Measurements from ENCODE around the gene TMEM40. TPM values are rescaled to one million over a fixed set of nuclear protein-coding genes. Genes with fewer than 3 reads are reported as not detected.

The TMEM40 gene
- total RNA-seq, 3 donors from 2014 or later: 0.33 to 1.8 TPM; not detected in 1

GRCh38 chr3:12748477-12748876 is 10.6 kb downstream of the TMEM40 start:
- no peak for TF ChIP-seq CTCF (IDR thresholded peaks at IDR 0.05)
- TF ChIP-seq POLR2AphosphoS5 (IDR thresholded peaks at IDR 0.05): no peak
- TF ChIP-seq POLR2A (IDR thresholded peaks at IDR 0.05): no peak
- Histone ChIP-seq H3K27me3 (no peaks in the 10 kb centered on the region), H3K4me3 (no peak overlapping the region), H3K4me1 (no peaks in the 10 kb centered on the region), H3K27ac (no peak overlapping the region), H3K36me3 (no peaks in the 10 kb centered on the region), H3K9me3 (no peaks in the 10 kb centered on the region)
- no peak for DNase-seq (ENCODE audit: low spot score in 2 of 2)
- intact Hi-C loops (cut with DNase I; ENCODE audit: low total_unique reads): no loop called here

GRCh38 chr3:12746419-12746818 is 12.6 kb downstream of the TMEM40 start:
- TF ChIP-seq CTCF (IDR thresholded peaks at IDR 0.05): no peak
- no peak for TF ChIP-seq POLR2A (IDR thresholded peaks at IDR 0.05)
- no peak for TF ChIP-seq POLR2AphosphoS5 (IDR thresholded peaks at IDR 0.05)
- intact Hi-C loops (cut with DNase I; ENCODE audit: low total_unique reads): no loop called here

GRCh38 chr3:12744326-12744725 is 14.7 kb downstream of the TMEM40 start:
- H3K36me3 ChIP-seq: no peaks in the 10 kb centered on the region
- H3K27me3 ChIP-seq: no peaks in the 10 kb centered on the region
- intact Hi-C loops (cut with DNase I; ENCODE audit: low total_unique reads): no loop called here
- no peak for TF ChIP-seq POLR2AphosphoS5 (IDR thresholded peaks at IDR 0.05)
- no peak for TF ChIP-seq CTCF (IDR thresholded peaks at IDR 0.05)
- no peak for TF ChIP-seq POLR2A (IDR thresholded peaks at IDR 0.05)
- no peak for DNase-seq (ENCODE audit: low spot score in 2 of 2)
- no peaks in the 10 kb centered on the region for H3K4me1 ChIP-seq
- H3K27ac ChIP-seq: no peak overlapping the region
- H3K4me3 ChIP-seq: no peak overlapping the region
- H3K9me3 ChIP-seq: no peaks in the 10 kb centered on the region

More at GRCh38 chr3:12746419-12746818, 12.6 kb downstream of the TMEM40 start:
- no peak overlapping the region for H3K27ac ChIP-seq
- no peaks in the 10 kb centered on the region for H3K9me3 ChIP-seq
- no peaks in the 10 kb centered on the region for H3K4me1 ChIP-seq
- H3K4me3 ChIP-seq: no peak overlapping the region
- H3K27me3 ChIP-seq: no peaks in the 10 kb centered on the region
- no peak for DNase-seq (ENCODE audit: low spot score in 2 of 2)
- H3K36me3 ChIP-seq: no peaks in the 10 kb centered on the region

- Histone ChIP-seq H3K36me3 (no peaks in the 10 kb centered on the region), H3K27ac (no peak overlapping the region), H3K4me1 (no peaks in the 10 kb centered on the region), H3K4me3 (no peak overlapping the region), H3K27me3 (no peaks in the 10 kb centered on the region), H3K9me3 (no peaks in the 10 kb centered on the region)
- DNase-seq (ENCODE audit: low spot score in 2 of 2): no peak
- intact Hi-C loops (cut with DNase I; ENCODE audit: low total_unique reads): no loop called here
- TF ChIP-seq CTCF (IDR thresholded peaks at IDR 0.05) (no peak), POLR2AphosphoS5 (IDR thresholded peaks at IDR 0.05) (no peak), POLR2A (IDR thresholded peaks at IDR 0.05) (no peak)
These were observed 15.5 kb downstream of the TMEM40 start for GRCh38 chr3:12743583-12743982.

GRCh38 chr3:12742330-12743107 is 16.5 kb downstream of the TMEM40 start:
- H3K27ac ChIP-seq: no peak overlapping the region
- no peaks in the 10 kb centered on the region for H3K9me3 ChIP-seq
- intact Hi-C loops (cut with DNase I; ENCODE audit: low total_unique reads): no loop called here
- no peak overlapping the region for H3K4me3 ChIP-seq
- no peaks in the 10 kb centered on the region for H3K4me1 ChIP-seq
- H3K27me3 ChIP-seq: no peaks in the 10 kb centered on the region
- no peak for DNase-seq (ENCODE audit: low spot score in 2 of 2)
- no peaks in the 10 kb centered on the region for H3K36me3 ChIP-seq
- TF ChIP-seq CTCF (IDR thresholded peaks at IDR 0.05): no peak
- no peak for TF ChIP-seq POLR2A (IDR thresholded peaks at IDR 0.05)
- TF ChIP-seq POLR2AphosphoS5 (IDR thresholded peaks at IDR 0.05): no peak
